Measurements from ENCODE around the gene EN1. TPM values are rescaled to one million over a fixed set of nuclear protein-coding genes. Genes with fewer than 3 reads are reported as not detected.

EN1 gene
- total RNA-seq, 1 experiment from 2014 or later = 0.27 TPM

GRCh38 chr2:118817469-118817868 lies 30.0 kb downstream of the EN1 start:
- no peak for DNase-seq (ENCODE audit: low read depth)

DNA sequence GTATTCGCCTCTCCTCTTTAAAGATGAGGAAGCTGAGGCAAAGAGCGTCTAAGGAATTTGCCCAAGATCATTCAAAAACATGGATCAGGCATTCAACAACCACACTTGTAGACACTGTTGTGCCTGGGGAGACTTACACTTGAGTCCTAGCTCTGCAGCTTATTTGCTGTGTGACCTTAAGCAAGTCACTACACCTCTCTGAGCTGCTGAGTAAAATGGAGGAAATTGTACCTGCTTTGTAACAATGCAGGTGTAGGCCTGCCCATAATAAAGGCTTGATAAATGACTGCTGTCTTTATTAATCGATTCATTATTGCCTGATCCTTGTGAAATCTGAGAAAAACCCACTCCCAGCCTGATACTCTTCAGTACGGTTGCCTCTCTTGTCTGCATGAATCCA lies 30.8 kb downstream of the EN1 start:
- no peak for DNase-seq (ENCODE audit: low read depth)

- no peak for DNase-seq (ENCODE audit: low read depth)
Observed at GRCh38 chr2:118815731-118816130, 31.7 kb downstream of the EN1 start.

- no peak for DNase-seq (ENCODE audit: low read depth)
Observed at GRCh38 chr2:118815314-118815713, 32.1 kb downstream of the EN1 start.

GRCh38 chr2:118814368-118814767 lies 33.1 kb downstream of the EN1 start:
- DNase-seq (ENCODE audit: low read depth) = no peak

DNA sequence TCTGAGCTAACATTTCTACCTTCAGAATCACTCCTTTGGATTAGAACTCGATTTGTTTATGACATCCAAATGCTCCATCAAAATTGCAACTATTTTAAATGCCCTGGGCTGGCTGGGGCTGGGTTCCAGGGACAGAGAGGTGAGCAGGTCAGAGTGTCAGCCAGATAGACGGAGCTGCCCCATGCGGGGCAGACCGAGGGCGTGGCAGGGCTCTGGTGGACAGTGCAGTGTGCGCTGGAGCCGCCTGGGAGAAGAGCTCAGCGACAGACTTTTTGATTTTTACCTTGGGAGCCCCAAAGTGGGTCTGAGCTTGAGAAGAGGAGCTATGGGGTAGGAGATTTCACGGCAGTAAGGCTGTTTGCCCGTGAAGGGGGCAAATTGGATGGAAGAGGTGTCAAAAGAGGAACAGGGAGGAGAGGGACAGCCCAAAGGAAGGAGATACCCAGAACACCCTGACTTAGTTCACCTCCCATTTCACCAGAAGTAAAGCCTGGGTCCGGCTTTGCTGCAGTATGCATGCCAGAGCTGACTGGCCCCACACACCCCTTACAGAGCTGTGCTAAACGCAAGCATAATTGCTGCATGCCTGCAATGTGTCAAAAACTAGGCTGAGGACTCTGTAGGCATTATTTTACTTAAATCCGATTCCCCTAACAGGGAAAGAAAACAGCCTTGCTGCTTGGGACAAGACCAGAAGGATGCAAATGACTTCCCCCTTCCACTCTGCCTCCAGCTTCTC lies 33.7 kb downstream of the EN1 start:
- DNase-seq (ENCODE audit: low read depth) = no peak

- no peak for DNase-seq (ENCODE audit: low read depth)
Observed at GRCh38 chr2:118813111-118813510, 34.3 kb downstream of the EN1 start.

DNA sequence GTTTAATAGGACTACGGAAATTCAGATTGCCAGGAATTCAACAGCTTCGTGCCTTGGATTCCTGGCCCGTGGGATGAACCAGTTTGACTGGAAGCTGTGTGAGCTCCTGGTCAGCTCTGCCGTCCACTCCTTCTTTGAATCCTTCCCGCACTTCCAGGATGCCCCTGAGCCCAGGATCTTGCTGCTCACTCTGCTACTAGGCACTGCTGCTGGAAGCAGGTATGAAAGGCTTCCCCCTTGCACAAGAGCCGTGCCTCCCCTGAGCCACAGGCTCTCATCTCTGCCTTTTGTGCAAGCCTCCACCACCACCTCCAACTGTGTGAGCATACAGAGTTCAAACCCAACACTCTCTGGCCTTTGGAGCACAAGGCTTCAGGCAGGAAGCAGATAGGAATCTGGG lies 34.9 kb downstream of the EN1 start:
- DNase-seq (ENCODE audit: low read depth) = no peak

GRCh38 chr2:118811514-118812115 lies 35.8 kb downstream of the EN1 start:
- DNase-seq (ENCODE audit: low read depth) = no peak

GRCh38 chr2:118810766-118811165 lies 36.7 kb downstream of the EN1 start:
- DNase-seq (ENCODE audit: low read depth) = peak; percentile 1

DNA sequence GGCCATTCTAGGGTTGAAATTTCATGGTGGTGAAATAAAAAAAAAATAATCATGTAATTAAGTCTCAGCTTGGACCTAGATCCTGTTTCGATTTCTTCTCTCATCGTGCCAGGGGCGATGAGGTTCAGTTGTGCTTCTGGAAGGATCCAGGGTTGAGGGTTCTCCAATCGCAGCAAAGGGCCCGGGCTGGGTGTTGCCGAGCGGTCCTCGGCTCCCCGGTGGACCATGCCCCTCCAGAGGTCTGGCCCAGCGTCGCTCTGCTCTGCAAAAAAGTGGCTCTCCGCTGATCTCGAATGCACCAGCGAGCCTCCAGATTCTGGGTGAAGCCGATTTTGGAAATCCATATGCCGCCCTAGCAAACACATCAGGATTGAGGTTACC lies 39.0 kb downstream of the EN1 start:
- DNase-seq (ENCODE audit: low read depth) = no peak

DNA sequence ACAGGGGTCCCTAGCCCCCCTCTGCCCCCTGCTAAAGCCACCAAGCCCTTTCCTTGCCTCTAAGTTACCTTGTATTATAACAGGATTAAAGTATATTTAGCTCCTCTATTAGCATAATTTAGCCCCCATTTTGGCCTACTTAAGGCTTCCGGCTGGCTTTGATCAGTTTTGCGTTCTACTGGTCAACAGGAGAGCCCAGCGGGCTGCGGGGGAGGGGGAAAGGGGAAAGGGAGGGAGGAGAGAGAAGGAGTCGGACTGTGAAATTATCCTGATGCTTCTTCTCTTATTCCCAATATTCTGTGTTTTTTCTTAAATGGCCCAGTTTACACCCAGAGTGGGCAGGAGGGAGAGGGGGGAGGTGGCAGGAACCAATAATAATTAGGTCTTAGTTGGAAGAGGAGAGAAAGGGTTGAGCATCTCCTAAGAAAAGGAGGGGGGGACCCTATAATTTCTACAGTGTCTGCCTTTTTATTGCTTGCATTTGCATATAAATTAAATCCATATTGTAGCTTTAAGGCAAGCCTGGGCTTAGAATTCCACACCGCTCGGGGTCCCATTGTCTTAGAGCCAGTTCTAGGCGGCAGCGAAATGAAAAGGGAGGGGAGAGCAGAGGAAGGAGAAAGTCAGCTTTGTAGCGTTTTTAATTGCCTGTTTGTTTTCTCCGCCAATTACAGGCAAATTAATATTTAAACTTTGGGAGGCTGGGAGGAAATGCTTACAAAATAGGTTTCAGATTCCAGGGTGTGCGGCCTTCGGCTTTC lies 39.6 kb downstream of the EN1 start:
- DNase-seq (ENCODE audit: low read depth) = no peak

GRCh38 chr2:118806797-118807667 lies 40.4 kb downstream of the EN1 start:
- no peak for DNase-seq (ENCODE audit: low read depth)

- DNase-seq (ENCODE audit: low read depth) = no peak
Observed at GRCh38 chr2:118805064-118805690, 42.3 kb downstream of the EN1 start.

GRCh38 chr2:118803012-118803411 lies 44.4 kb downstream of the EN1 start:
- DNase-seq (ENCODE audit: low read depth) = no peak

GRCh38 chr2:118801151-118801550 lies 46.3 kb downstream of the EN1 start:
- no peak for DNase-seq (ENCODE audit: low read depth)

DNA sequence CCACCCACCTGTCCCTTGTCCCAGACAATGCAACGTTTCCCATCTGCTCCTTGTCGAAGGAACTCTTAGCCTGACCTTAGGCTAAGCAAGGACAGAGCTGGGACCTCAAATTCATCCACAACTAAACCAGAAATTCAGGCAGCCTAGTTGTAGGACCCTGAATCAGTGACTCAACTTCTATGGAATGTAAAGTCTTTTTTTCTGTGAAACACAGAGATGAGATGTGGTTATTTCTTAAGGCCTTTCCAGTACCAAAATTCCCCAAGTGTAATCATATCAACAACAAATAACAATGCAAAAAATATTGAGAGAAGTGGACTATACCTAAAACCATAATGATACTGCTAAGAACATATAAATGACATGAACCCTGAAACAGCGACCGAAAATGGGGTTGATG lies 46.7 kb downstream of the EN1 start:
- no peak for DNase-seq (ENCODE audit: low read depth)

- no peak for DNase-seq (ENCODE audit: low read depth)
Observed at GRCh38 chr2:118794546-118794945, 52.9 kb downstream of the EN1 start.

All from M059J (cell line).